Tracheal epithelial cell (primary cell): ENCODE data around the gene GPBAR1. TPM values are rescaled to one million over a fixed set of nuclear protein-coding genes. Genes with fewer than 3 reads are reported as not detected.

Experiments used
- total RNA-seq: library from RNA; depleted of rRNA; stranded (reverse); fragments of >200 nt; gene quantifications from 2 replicates; pipeline ENCODE4 v1.2.1, GENCODE V29; 2014

Gene GPBAR1
- 0.43 TPM in 1 of 2 replicates, not detected in the other for total RNA-seq

GRCh38 chr2:218260742-218261422 lies at the start of gene GPBAR1:
Gene GPBAR1, plus strand, starts transcription at chr2:218261015. Its CDS starts 1,710 bp downstream, at chr2:218262725.

GRCh38 chr2:218216674-218217359 lies 44.0 kb upstream of the GPBAR1 start, which contains the start of gene ARPC2:
Gene ARPC2, plus strand, starts transcription at chr2:218217189. Its CDS starts 282 bp downstream, at chr2:218217471.

GRCh38 chr2:218269900-218270720 lies 9.3 kb downstream of the GPBAR1 start, which contains the start of the genes AAMP and PNKD:
Gene AAMP, minus strand, starts transcription at chr2:218270137. Its CDS starts 51 bp downstream, at chr2:218270086.
Gene PNKD, plus strand, starts transcription at chr2:218270519. Its CDS starts 17 bp downstream, at chr2:218270536.

DNA sequence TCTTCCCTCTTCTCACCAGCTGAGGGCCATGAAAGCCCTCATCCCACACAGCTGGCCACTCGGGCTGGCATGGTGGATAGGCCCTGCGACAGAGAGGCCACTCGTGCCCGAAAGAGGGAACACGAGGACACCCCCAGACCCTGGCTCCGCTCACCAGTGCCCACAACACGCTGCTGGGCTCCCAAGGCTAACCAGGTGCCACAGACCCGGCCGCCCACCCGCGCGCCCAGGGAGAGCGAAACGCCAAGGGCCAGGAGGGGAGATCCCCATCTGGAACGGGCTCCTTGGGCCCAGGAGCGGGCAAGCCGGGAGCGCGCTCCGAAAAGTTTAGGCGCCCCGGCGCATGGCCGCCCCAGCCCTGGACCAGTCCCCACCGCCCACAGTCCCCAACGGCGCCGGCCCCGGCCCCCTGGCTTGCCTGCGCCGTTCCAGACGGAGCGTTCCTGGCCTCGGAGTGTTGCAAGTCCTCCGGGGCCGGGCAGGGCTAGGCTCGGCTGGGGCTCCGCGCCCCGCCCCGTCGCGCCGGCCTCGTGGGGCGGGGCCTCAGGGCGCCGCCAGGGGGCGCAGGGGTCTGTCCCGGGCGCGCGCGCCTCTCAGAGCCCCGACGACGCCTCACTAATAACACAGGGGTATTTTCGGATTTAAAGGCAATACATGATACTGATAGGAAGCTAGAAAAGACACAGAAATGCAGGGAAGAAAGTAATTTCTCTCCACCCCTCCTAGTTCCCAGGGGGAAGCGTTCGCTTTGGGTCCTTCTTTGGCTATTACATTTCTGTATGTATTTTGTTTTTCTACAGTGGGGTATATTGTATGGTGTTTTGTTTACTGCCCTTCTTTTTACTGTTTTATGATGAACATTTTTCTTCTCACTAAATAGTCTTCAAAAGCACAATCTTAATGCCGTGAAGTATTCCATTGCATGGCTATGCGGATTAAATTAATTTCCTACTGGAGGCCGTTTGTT lies 31.5 kb downstream of the GPBAR1 start, which contains the start of gene TMBIM1:
TSS of gene TMBIM1 (minus strand) at position 456 of the 967 bp plus-strand sequence. CDS start 10,362 bp downstream, outside the sequence.

Other genes starting within 250 kb of the GPBAR1 start
- under 0.01 TPM in 1 of 2 replicates, not detected in the other for gene RUFY4, start 191.8 kb upstream of the GPBAR1 start, total RNA-seq
- gene CXCR2, start 135.0 kb upstream of the GPBAR1 start, total RNA-seq = under 0.01 and 0.48 TPM in 2 replicates
- not detected in 2 replicates for gene CXCR1, start 94.1 kb upstream of the GPBAR1 start, total RNA-seq
- gene ARPC2, start 43.8 kb upstream of the GPBAR1 start, total RNA-seq = 396 and 434 TPM in 2 replicates
- gene AAMP, start 9.1 kb downstream of the GPBAR1 start, total RNA-seq = 208 and 211 TPM in 2 replicates
- gene PNKD, start 9.5 kb downstream of the GPBAR1 start, total RNA-seq = 20.7 and 24.8 TPM in 2 replicates
- gene TMBIM1, start 31.5 kb downstream of the GPBAR1 start, total RNA-seq = 676 and 698 TPM in 2 replicates
- not detected in 2 replicates for gene CATIP, start 95.8 kb downstream of the GPBAR1 start, total RNA-seq
- gene SLC11A1, start 121.3 kb downstream of the GPBAR1 start, total RNA-seq = 0.21 and 1.4 TPM in 2 replicates
- gene CTDSP1, start 138.9 kb downstream of the GPBAR1 start, total RNA-seq = 40.3 and 52.3 TPM in 2 replicates
- gene VIL1, start 158.1 kb downstream of the GPBAR1 start, total RNA-seq = not detected in 2 replicates